ENCODE results near the gene SMAGP.
"Not testable (repeated sequence)": the region's sequence is repeated elsewhere in the genome, so short reads cannot be mapped to it uniquely, and the experiment has no call there.

GRCh38 chr12:51291603-51292513 lies 21.6 kb upstream of the SMAGP start:
- not testable (repeated sequence) for TF ChIP-seq CTCF, POLR2A (IDR thresholded peaks at IDR 0.05)
